Loucy (cell line): Measurements from ENCODE around the gene MEPCE.

ENCODE experiments used
- CTCF ChIP-seq: fragments of 200-600 bp; sonication (generic); conservative IDR thresholded peaks from 2 replicates; pipeline ENCODE4 v1.5.1; 2014; ENCODE audit warnings: mild to moderate bottlenecking, antibody characterized with exemption, low read length
- EZH2phosphoT487 ChIP-seq: fragments of 200-600 bp; IDR thresholded peaks from 2 replicates; pipeline ENCODE4 v1.6.1; 2018; ENCODE audit warnings: antibody characterized with exemption, mild to moderate bottlenecking, moderate library complexity, borderline replicate concordance

- TF ChIP-seq CTCF = no peak
- no peak for TF ChIP-seq EZH2phosphoT487
Observed at GRCh38 chr7:100457033-100457432, 27.4 kb downstream of the MEPCE start.
